ENCODE data around the gene SLC39A2.

DNA sequence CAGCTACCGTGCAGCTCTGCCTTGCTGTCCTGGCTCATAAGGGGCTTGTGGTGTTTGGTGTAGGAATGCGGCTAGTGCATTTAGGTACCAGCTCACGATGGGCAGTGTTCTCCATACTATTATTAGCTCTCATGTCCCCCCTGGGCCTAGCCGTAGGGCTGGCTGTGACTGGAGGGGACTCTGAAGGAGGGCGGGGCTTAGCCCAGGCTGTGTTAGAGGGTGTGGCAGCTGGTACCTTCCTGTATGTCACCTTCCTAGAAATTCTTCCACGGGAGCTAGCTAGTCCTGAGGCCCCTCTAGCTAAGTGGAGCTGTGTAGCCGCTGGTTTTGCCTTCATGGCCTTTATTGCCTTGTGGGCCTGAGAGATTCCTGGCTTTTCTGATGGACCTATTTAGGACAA, 2.1 kb downstream of the SLC39A2 start:
- TF ChIP-seq SP1 (IDR thresholded peaks at IDR 0.05; ENCODE audit: low read depth), result no peak
- TF ChIP-seq, protein P1, sequence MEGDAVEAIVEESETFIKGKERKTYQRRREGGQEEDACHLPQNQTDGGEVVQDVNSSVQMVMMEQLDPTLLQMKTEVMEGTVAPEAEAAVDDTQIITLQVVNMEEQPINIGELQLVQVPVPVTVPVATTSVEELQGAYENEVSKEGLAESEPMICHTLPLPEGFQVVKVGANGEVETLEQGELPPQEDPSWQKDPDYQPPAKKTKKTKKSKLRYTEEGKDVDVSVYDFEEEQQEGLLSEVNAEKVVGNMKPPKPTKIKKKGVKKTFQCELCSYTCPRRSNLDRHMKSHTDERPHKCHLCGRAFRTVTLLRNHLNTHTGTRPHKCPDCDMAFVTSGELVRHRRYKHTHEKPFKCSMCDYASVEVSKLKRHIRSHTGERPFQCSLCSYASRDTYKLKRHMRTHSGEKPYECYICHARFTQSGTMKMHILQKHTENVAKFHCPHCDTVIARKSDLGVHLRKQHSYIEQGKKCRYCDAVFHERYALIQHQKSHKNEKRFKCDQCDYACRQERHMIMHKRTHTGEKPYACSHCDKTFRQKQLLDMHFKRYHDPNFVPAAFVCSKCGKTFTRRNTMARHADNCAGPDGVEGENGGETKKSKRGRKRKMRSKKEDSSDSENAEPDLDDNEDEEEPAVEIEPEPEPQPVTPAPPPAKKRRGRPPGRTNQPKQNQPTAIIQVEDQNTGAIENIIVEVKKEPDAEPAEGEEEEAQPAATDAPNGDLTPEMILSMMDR (IDR thresholded peaks at IDR 0.05 in 2 of 3, conservative IDR thresholded peaks at IDR 0.05 in 1 of 3; ENCODE audit: borderline replicate concordance in 1 of 3, insufficient read depth in 1 of 3, low read depth in 2 of 3, low read length in 2 of 3), result no peak
- TF ChIP-seq POLR2A (IDR thresholded peaks at IDR 0.05; ENCODE audit: borderline replicate concordance, extremely low read depth, insufficient read depth, insufficient read length), result no peak
- TF ChIP-seq POLR2AphosphoS5 (IDR thresholded peaks at IDR 0.05; ENCODE audit: low read depth, low read length), result no peak
- TF ChIP-seq YY1 (IDR thresholded peaks at IDR 0.05; ENCODE audit: extremely low read depth, insufficient replicate concordance, low read depth, low read length), result no peak
- no peak for TF ChIP-seq CEBPB (IDR thresholded peaks at IDR 0.05; ENCODE audit: low read depth)
- no peak for TF ChIP-seq JUND (IDR thresholded peaks at IDR 0.05)
- TF ChIP-seq EZH2 (IDR thresholded peaks at IDR 0.05), result no peak
